GM12865 (cell line): ENCODE measurements around the gene NUP54.

Source experiments
- DNase-seq: peaks from one replicate; pipeline ENCODE4 v3.0.0; 2010; ENCODE audit warnings: low read depth
- H3K4me3 ChIP-seq: 2 replicates; pipeline ENCODE4 v1.5.1; 2011; ENCODE audit warnings: mild to moderate bottlenecking, low read depth, low read length, control low read depth
- TF ChIP-seq, protein P1 (sequence below): IDR thresholded peaks from 2 replicates; pipeline ENCODE4 v1.5.1; 2011; ENCODE audit warnings: low read length, control low read depth, low read depth, inconsistent platforms; ENCODE audit not compliant: insufficient read depth; ENCODE audit errors: missing control alignments

The NUP54 gene

DNA sequence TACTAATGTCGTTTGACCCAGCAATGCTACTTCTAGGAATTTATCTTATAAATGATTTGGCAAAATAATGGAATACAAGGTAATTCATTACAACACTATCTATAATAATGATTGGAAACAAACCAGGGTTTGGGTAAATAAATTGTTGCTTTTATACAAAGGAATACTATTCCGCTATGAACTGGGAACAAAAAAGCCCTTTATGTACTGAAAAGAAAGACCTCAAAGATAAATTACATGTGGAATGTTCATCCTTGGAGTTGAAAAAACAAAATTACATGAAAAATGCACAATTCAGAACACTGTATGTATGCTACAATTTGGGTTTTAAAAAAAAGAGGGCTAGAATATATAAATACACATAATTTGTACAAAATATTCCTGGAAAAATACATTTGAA lies 5.2 kb upstream of the NUP54 start:
- DNase-seq = no peak
- TF ChIP-seq, protein P1, sequence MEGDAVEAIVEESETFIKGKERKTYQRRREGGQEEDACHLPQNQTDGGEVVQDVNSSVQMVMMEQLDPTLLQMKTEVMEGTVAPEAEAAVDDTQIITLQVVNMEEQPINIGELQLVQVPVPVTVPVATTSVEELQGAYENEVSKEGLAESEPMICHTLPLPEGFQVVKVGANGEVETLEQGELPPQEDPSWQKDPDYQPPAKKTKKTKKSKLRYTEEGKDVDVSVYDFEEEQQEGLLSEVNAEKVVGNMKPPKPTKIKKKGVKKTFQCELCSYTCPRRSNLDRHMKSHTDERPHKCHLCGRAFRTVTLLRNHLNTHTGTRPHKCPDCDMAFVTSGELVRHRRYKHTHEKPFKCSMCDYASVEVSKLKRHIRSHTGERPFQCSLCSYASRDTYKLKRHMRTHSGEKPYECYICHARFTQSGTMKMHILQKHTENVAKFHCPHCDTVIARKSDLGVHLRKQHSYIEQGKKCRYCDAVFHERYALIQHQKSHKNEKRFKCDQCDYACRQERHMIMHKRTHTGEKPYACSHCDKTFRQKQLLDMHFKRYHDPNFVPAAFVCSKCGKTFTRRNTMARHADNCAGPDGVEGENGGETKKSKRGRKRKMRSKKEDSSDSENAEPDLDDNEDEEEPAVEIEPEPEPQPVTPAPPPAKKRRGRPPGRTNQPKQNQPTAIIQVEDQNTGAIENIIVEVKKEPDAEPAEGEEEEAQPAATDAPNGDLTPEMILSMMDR = no peak
- H3K4me3 ChIP-seq = no peak overlapping the region

DNA sequence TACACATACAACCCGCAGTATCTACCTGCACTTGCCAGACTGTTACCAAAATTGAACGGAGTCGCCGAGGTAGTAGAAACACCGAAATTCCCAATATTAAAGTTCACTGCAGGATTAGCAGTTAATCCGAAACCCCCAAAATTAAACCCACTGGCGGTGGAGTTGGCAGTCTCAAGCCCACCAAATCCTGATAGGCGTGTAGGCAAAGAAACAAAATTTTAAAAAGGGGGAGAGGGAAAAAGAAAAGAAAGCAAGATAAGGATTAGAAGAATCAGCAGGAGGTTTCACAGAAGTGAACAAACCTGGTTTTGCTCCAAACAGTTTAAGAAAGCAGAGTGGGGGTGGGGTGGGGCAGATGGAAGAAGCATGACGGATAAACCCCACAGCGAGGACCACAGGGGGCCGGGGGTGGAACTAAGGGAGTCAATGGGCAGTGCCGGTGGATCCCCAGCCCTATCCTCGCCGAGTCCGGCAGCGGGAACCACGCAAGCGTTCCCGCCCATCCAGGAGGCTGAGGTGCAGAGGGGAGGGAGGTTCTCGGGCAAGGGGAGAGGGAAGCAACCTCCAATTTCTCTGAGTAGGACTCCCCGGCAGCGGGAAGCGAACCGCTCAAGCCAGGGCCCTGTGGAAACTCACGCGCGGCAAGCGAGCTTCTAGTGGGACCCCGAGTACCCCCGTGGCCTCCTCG lies 599 bp downstream of the NUP54 start:
- TF ChIP-seq, protein P1 = no peak

DNA sequence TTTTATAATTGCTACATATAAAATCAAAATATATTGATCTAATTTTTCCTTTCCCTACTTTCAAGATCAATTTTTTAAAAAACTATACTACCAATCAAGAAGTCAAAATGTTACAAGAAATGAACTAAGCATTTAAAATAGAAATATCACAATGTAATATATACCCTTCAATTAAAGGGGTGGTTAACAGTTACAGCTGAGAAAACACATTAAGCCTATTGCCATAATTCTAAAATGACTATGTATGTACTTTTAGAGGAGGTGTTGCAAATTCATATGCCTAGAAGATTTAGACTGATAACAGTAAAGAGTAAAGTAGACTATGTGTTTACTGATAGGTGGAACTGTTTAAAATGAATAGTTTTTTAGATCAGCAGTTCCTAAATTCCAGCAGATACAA lies 3.7 kb downstream of the NUP54 start:
- no peak overlapping the region for H3K4me3 ChIP-seq
- DNase-seq = no peak
- TF ChIP-seq, protein P1 = no peak

More for the DNA sequence above, 599 bp downstream of the NUP54 start:
- peak overlapping the region; percentile 82 for H3K4me3 ChIP-seq
- peak; percentile 73 for DNase-seq

DNA sequence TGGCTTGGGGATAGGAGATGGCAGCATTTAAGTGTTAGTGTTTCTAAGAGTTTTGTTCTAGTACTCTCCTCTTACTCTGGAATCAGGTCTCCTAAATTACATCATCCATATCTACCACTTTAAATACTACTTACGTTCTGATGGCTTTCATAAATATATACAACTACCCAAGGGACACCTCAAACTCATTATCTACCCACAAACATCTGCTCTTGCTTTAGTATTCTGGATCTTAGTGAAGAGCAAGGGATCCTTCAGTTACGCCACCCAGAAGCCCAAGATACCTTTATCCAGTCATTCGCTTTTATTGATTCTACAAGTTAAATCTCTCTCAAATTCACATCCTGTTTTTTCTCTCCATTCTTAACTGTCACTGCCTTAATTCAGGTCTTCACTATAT lies 7.0 kb downstream of the NUP54 start:
- TF ChIP-seq, protein P1 = no peak
- DNase-seq = no peak
- no peak overlapping the region for H3K4me3 ChIP-seq

DNA sequence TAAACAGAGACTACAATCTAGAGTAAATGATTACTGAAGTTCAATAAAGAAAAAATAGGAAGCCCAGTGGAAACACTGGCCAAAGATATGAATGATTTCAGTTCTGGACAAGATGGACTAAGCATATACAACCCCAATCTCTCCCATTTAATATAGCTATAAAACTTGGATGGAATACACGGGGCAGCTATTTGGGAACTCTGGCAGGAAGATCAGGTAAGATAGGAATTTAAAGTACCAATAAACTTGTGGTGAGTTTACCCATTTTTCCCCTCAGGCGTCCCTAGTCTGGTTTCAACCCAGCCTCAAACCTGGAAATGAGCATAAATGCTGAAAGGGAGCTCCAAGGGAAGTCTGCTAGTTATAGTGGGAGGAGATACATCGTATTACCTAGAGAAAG lies 20.4 kb downstream of the NUP54 start:
- DNase-seq = no peak
- H3K4me3 ChIP-seq = no peak overlapping the region
- TF ChIP-seq, protein P1 = no peak

DNA sequence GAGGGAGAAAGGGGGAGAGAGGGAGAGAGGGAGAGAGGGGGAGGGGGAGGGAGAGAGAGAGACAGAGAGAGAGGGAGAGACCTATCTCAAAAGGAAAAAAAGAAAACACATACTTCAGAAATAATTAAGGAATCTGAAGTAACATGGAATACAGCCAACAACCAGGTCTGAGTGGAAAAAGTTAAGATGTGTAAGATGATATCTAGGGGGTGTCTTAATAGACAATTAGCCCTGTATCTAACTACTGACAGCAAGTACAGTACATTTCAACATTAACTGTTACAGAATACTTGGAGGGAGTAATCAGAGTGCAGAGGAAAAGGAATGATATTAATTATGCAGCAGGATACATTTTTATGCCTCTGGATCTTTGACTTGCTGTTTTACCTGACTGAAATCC lies 22.4 kb downstream of the NUP54 start:
- DNase-seq = no peak
- H3K4me3 ChIP-seq = no peak overlapping the region
- TF ChIP-seq, protein P1 = no peak

DNA sequence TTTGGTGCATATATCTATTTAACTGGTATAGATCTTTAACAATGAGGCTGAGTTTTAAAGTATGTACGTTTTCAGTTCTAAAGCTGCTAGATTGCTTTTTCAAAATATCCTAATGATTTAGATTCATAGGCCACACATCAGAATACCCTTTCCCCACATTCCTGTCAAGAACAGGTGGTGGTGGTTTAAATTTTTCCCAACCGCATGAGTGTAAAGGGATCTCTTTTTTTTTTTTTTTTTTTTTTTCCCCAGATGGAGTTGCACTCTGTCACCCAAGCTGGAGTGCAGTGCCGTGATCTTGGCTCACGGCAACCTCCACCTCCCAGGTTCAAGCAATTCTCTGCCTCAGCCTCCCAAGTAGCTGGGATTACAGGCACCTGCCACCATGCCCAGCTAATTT lies 28.0 kb downstream of the NUP54 start:
- no peak overlapping the region for H3K4me3 ChIP-seq
- TF ChIP-seq, protein P1 = no peak
- no peak for DNase-seq
